Esophagus muscularis mucosa (tissue), 4 donors: Measurements from ENCODE around the gene SRP19. TPM values are rescaled to one million over a fixed set of nuclear protein-coding genes. Genes with fewer than 3 reads are reported as not detected.
A peak's percentile ranks its signal among the peaks of the same experiment; 100 is the strongest.

Experiments
- DNase-seq: peaks from one replicate; pipeline ENCODE4 v3.0.0-alpha.2; 2017; ENCODE audit errors: extremely low spot score
- H3K27ac ChIP-seq, 4 donors: fragments of 200-600 bp; sonication (generic); replicated peaks in 1 of 4; 1 replicate in 3 of 4; 2 replicates in 1 of 4; pipeline ENCODE4 v1.5.1; 2016 to 2019; ENCODE audit warnings: mild to moderate bottlenecking in 1 of 4
- H3K27me3 ChIP-seq, 4 donors: fragments of 200-600 bp; sonication (generic); one replicate each; pipeline versions ENCODE4 v1.5.1 to v1.6.0; 2016 to 2019
- H3K36me3 ChIP-seq, 4 donors: fragments of 200-600 bp; sonication (generic); one replicate each; pipeline ENCODE4 v1.5.1; 2016 to 2019
- H3K4me1 ChIP-seq, 4 donors: fragments of 200-600 bp; sonication (generic); one replicate each; pipeline ENCODE4 v1.5.1; 2016 to 2019
- H3K4me3 ChIP-seq, 4 donors: fragments of 200-600 bp; sonication (generic); 1 replicate in 2 of 4; 2 replicates in 2 of 4; pipeline ENCODE4 v1.5.1; 2016 to 2019; ENCODE audit warnings: mild to moderate bottlenecking in 4 of 4, moderate library complexity in 1 of 4
- H3K9me3 ChIP-seq, 4 donors: fragments of 200-600 bp; sonication (generic); 1 replicate in 3 of 4; 2 replicates in 1 of 4; pipeline ENCODE4 v1.5.1; 2016 to 2019
- EP300 ChIP-seq: sonication (generic); formaldehyde crosslinking; IDR thresholded peaks from one replicate; pipeline ENCODE4 v1.6.1; 2017; ENCODE audit warnings: antibody characterized with exemption
- POLR2A ChIP-seq: fragments of 450-650 bp; IDR thresholded peaks from one replicate; pipeline ENCODE4 v1.6.1; 2017; ENCODE audit warnings: antibody characterized with exemption, moderate library complexity, mild to moderate bottlenecking, low read depth
- POLR2AphosphoS5 ChIP-seq, 2 donors: sonication (generic); formaldehyde crosslinking; IDR thresholded peaks; one replicate each; pipeline ENCODE4 v1.6.1; 2017; ENCODE audit warnings: antibody characterized with exemption in 2 of 2
- WGBS: methylation state at CpG from one replicate; pipeline ENCODE4 v1.1.5; 2018; 5-methylcytosine and 5-hydroxymethylcytosine counted together
- intact Hi-C: fragments of 100-400 bp; cut with DNase I; formaldehyde crosslinking; loops from one replicate; pipeline ENCODE4 v1.15.1; 2023
- total RNA-seq, 4 donors: library from RNA; depleted of rRNA; stranded (reverse); fragments of >200 nt; gene quantifications; one replicate each; pipeline versions ENCODE4 v1.1.0 to v1.2.1, GENCODE V29; 2016
- TF ChIP-seq, protein P1 (sequence below), 3 experiments: fragments of 200-600 bp in 2 of 3; fragments of 450-650 bp in 1 of 3; sonication (generic) in 2 of 3; IDR thresholded peaks; one replicate each; pipeline ENCODE4 v1.5.1; 2017 to 2019; ENCODE audit warnings: antibody characterized with exemption in 3 of 3, mild to moderate bottlenecking in 2 of 3, moderate library complexity in 1 of 3

Gene SRP19
- total RNA-seq, 4 donors from 2014 or later: 39.0 to 61.9 (median 55.0) TPM

- no peaks in the 10 kb centered on the region for H3K9me3 ChIP-seq
- no peaks in the 10 kb centered on the region for H3K36me3 ChIP-seq
- DNase-seq: no peak
- H3K27ac ChIP-seq: no peak overlapping the region
- TF ChIP-seq POLR2AphosphoS5 (IDR thresholded peaks at IDR 0.05) (no peak), POLR2A (no peak), EP300 (no peak)
- TF ChIP-seq, protein P1, sequence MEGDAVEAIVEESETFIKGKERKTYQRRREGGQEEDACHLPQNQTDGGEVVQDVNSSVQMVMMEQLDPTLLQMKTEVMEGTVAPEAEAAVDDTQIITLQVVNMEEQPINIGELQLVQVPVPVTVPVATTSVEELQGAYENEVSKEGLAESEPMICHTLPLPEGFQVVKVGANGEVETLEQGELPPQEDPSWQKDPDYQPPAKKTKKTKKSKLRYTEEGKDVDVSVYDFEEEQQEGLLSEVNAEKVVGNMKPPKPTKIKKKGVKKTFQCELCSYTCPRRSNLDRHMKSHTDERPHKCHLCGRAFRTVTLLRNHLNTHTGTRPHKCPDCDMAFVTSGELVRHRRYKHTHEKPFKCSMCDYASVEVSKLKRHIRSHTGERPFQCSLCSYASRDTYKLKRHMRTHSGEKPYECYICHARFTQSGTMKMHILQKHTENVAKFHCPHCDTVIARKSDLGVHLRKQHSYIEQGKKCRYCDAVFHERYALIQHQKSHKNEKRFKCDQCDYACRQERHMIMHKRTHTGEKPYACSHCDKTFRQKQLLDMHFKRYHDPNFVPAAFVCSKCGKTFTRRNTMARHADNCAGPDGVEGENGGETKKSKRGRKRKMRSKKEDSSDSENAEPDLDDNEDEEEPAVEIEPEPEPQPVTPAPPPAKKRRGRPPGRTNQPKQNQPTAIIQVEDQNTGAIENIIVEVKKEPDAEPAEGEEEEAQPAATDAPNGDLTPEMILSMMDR (IDR thresholded peaks at IDR 0.05): no peak
- WGBS: 82% methylated on average over 5 of the region's 5 CpGs
- intact Hi-C loops: loop anchor here (10.0 kb wide), 1 partner anchor 292 kb away; no protein-coding TSS in a partner anchor
- peaks cover 0 to 4% (median 2%) of the 10 kb centered on the region in 4 donors for H3K4me1 ChIP-seq
- H3K27me3 ChIP-seq: no peaks in the 10 kb centered on the region
- H3K4me3 ChIP-seq: no peak overlapping the region
Measured at GRCh38 chr5:112846556-112846955, 14.5 kb upstream of the SRP19 start.

GRCh38 chr5:112847306-112847705 lies 13.8 kb upstream of the SRP19 start:
- H3K27me3 ChIP-seq: no peaks in the 10 kb centered on the region
- no peak overlapping the region for H3K27ac ChIP-seq
- H3K36me3 ChIP-seq: no peaks in the 10 kb centered on the region
- intact Hi-C loops: loop anchor here (10.0 kb wide), 1 partner anchor 293 kb away; no protein-coding TSS in a partner anchor
- no peak overlapping the region for H3K4me3 ChIP-seq
- no peak for DNase-seq
- no peaks in the 10 kb centered on the region for H3K9me3 ChIP-seq
- peaks cover 0 to 4% (median 2%) of the 10 kb centered on the region in 4 donors for H3K4me1 ChIP-seq
- no peak for TF ChIP-seq EP300
- TF ChIP-seq, protein P1 (IDR thresholded peaks at IDR 0.05): no peak
- TF ChIP-seq POLR2AphosphoS5 (IDR thresholded peaks at IDR 0.05): no peak
- no peak for TF ChIP-seq POLR2A

DNA sequence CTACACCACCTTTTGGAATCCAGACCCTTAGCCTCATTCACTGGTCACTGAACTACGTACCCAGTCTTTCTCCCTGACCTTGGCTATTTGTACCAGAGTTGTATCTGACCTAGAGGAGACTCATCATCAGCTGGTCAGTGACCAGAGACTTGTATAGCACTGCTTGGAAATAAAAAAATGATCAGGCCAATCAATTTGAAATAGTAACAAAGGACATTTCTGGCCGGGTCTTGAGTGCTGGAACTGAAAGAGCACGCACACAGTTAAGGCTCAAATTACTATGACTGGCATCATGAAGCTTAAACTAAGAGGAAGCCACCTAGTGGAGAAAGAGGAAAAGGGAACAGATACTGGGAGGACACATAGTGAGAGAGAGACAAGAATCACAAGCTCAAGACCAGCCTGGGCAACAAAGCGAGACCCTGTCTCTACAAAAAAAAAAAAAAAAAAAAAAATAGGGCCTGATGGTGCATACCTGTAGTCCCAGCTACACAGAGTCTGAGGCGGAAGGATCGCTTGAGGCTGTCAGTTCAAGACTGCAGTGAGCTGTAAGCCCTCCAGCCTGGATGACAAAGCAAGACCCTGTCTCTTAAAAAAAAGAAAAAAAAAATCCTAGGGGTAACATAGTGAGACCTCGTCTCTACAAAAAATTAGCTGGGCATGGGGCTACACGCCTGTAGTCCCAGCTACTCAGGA lies 12.8 kb upstream of the SRP19 start:
- DNase-seq: no peak
- Histone ChIP-seq H3K27me3 (no peaks in the 10 kb centered on the region), H3K4me3 (no peak overlapping the region), H3K27ac (no peak overlapping the region), H3K9me3 (no peaks in the 10 kb centered on the region), H3K36me3 (no peaks in the 10 kb centered on the region), H3K4me1 (peaks cover 0 to 4% (median 2%) of the 10 kb centered on the region in 4 donors)
- 50% methylated on average over 8 of the region's 8 CpGs for WGBS
- TF ChIP-seq, protein P1 (IDR thresholded peaks at IDR 0.05): peak; percentile 47 to 61 (median 48)
- TF ChIP-seq POLR2AphosphoS5 (IDR thresholded peaks at IDR 0.05): no peak
- intact Hi-C loops: loop anchor here (10.0 kb wide), 1 partner anchor 293 kb away; no protein-coding TSS in a partner anchor

- no peak for DNase-seq
- no peaks in the 10 kb centered on the region for H3K9me3 ChIP-seq
- WGBS: 56% methylated on average over 2 of the region's 2 CpGs
- H3K4me1 ChIP-seq: peaks cover 0 to 4% (median 2%) of the 10 kb centered on the region in 4 donors
- H3K27ac ChIP-seq: no peak overlapping the region
- TF ChIP-seq, protein P1 (IDR thresholded peaks at IDR 0.05): no peak
- TF ChIP-seq POLR2A (no peak), EP300 (no peak), POLR2AphosphoS5 (IDR thresholded peaks at IDR 0.05) (no peak)
- intact Hi-C loops: loop anchor here (10.0 kb wide), 1 partner anchor 295 kb away; no protein-coding TSS in a partner anchor
- no peaks in the 10 kb centered on the region for H3K36me3 ChIP-seq
- no peak overlapping the region for H3K4me3 ChIP-seq
- H3K27me3 ChIP-seq: no peaks in the 10 kb centered on the region
Measured at GRCh38 chr5:112849912-112850311, 11.2 kb upstream of the SRP19 start.

GRCh38 chr5:112854651-112855050 lies 6.4 kb upstream of the SRP19 start:
- Histone ChIP-seq H3K4me3 (no peak overlapping the region), H3K27ac (no peak overlapping the region), H3K27me3 (no peaks in the 10 kb centered on the region), H3K36me3 (no peaks in the 10 kb centered on the region), H3K9me3 (no peaks in the 10 kb centered on the region), H3K4me1 (no peaks in the 10 kb centered on the region)
- intact Hi-C loops: no loop called here
- DNase-seq: no peak
- TF ChIP-seq EP300 (no peak), POLR2AphosphoS5 (IDR thresholded peaks at IDR 0.05) (no peak), POLR2A (no peak)
- TF ChIP-seq, protein P1 (IDR thresholded peaks at IDR 0.05): no peak
- 72% methylated on average over 1 of the region's 1 CpG for WGBS
